ENCODE results near the gene PTPRU.
A peak's percentile ranks its signal among the peaks of the same experiment; 100 is the strongest.

PTPRU gene

GRCh38 chr1:29243871-29244200 is 7.5 kb downstream of the PTPRU start:
- Histone ChIP-seq H3K4me3 (ENCODE audit: insufficient read depth, low read depth, low read length) (no peak overlapping the region), H3K9me3 (ENCODE audit: control insufficient read depth, low read length) (no peaks in the 10 kb centered on the region), H3K36me3 (ENCODE audit: control insufficient read depth, insufficient read depth, low read length) (no peaks in the 10 kb centered on the region), H3K4me1 (ENCODE audit: control insufficient read depth, insufficient read depth, low read length) (peaks cover 18% of the 10 kb centered on the region), H3K27ac (ENCODE audit: insufficient read depth, low read depth, low read length, poor library complexity, severe bottlenecking) (no peak overlapping the region), H3K27me3 (ENCODE audit: control insufficient read depth, insufficient read depth, low read length, poor library complexity, severe bottlenecking) (peaks cover 13% of the 10 kb centered on the region)
- WGBS, 2 experiments, result 78 to 80% methylated on average over 3 of the region's 3 CpGs

GRCh38 chr1:29245261-29245660 is 8.9 kb downstream of the PTPRU start:
- Histone ChIP-seq H3K4me1 (ENCODE audit: control insufficient read depth, insufficient read depth, low read length) (peaks cover 19% of the 10 kb centered on the region), H3K27me3 (ENCODE audit: control insufficient read depth, insufficient read depth, low read length, poor library complexity, severe bottlenecking) (no peaks in the 10 kb centered on the region), H3K36me3 (ENCODE audit: control insufficient read depth, insufficient read depth, low read length) (no peaks in the 10 kb centered on the region), H3K4me3 (ENCODE audit: insufficient read depth, low read depth, low read length) (no peak overlapping the region), H3K27ac (ENCODE audit: insufficient read depth, low read depth, low read length, poor library complexity, severe bottlenecking) (no peak overlapping the region), H3K9me3 (ENCODE audit: control insufficient read depth, low read length) (no peaks in the 10 kb centered on the region)
- 89 to 92% methylated on average over 6 of the region's 6 CpGs for WGBS, 2 experiments

- H3K4me1 ChIP-seq (ENCODE audit: control insufficient read depth, insufficient read depth, low read length), result peaks cover 21% of the 10 kb centered on the region
- no peak overlapping the region for H3K27ac ChIP-seq (ENCODE audit: insufficient read depth, low read depth, low read length, poor library complexity, severe bottlenecking)
- no peaks in the 10 kb centered on the region for H3K36me3 ChIP-seq (ENCODE audit: control insufficient read depth, insufficient read depth, low read length)
- H3K27me3 ChIP-seq (ENCODE audit: control insufficient read depth, insufficient read depth, low read length, poor library complexity, severe bottlenecking), result no peaks in the 10 kb centered on the region
- 82 to 86% methylated on average over 5 of the region's 5 CpGs for WGBS, 2 experiments
- H3K4me3 ChIP-seq (ENCODE audit: insufficient read depth, low read depth, low read length), result no peak overlapping the region
- H3K9me3 ChIP-seq (ENCODE audit: control insufficient read depth, low read length), result no peaks in the 10 kb centered on the region
Measured at GRCh38 chr1:29245876-29246275, 9.6 kb downstream of the PTPRU start.

GRCh38 chr1:29247044-29247443 is 10.7 kb downstream of the PTPRU start:
- Histone ChIP-seq H3K27me3 (ENCODE audit: control insufficient read depth, insufficient read depth, low read length, poor library complexity, severe bottlenecking) (no peaks in the 10 kb centered on the region), H3K4me1 (ENCODE audit: control insufficient read depth, insufficient read depth, low read length) (peaks cover 21% of the 10 kb centered on the region), H3K4me3 (ENCODE audit: insufficient read depth, low read depth, low read length) (no peak overlapping the region), H3K27ac (ENCODE audit: insufficient read depth, low read depth, low read length, poor library complexity, severe bottlenecking) (no peak overlapping the region), H3K36me3 (ENCODE audit: control insufficient read depth, insufficient read depth, low read length) (no peaks in the 10 kb centered on the region), H3K9me3 (ENCODE audit: control insufficient read depth, low read length) (no peaks in the 10 kb centered on the region)
- WGBS, 2 experiments, result 95 to 97% methylated on average over 3 of the region's 3 CpGs

- no peaks in the 10 kb centered on the region for H3K27me3 ChIP-seq (ENCODE audit: control insufficient read depth, insufficient read depth, low read length, poor library complexity, severe bottlenecking)
- WGBS, 2 experiments, result 93% methylated on average over 8 of the region's 8 CpGs
- no peaks in the 10 kb centered on the region for H3K36me3 ChIP-seq (ENCODE audit: control insufficient read depth, insufficient read depth, low read length)
- no peaks in the 10 kb centered on the region for H3K9me3 ChIP-seq (ENCODE audit: control insufficient read depth, low read length)
- H3K4me1 ChIP-seq (ENCODE audit: control insufficient read depth, insufficient read depth, low read length), result peaks cover 21% of the 10 kb centered on the region
- no peak overlapping the region for H3K27ac ChIP-seq (ENCODE audit: insufficient read depth, low read depth, low read length, poor library complexity, severe bottlenecking)
- no peak overlapping the region for H3K4me3 ChIP-seq (ENCODE audit: insufficient read depth, low read depth, low read length)
Measured at GRCh38 chr1:29247571-29248273, 11.4 kb downstream of the PTPRU start.

GRCh38 chr1:29248409-29248808 is 12.1 kb downstream of the PTPRU start:
- WGBS, 2 experiments, result 95 to 96% methylated on average over 2 of the region's 2 CpGs
- H3K27ac ChIP-seq (ENCODE audit: insufficient read depth, low read depth, low read length, poor library complexity, severe bottlenecking), result no peak overlapping the region

GRCh38 chr1:29249170-29249691 is 12.9 kb downstream of the PTPRU start:
- peak overlapping the region; percentile 55 for H3K27ac ChIP-seq (ENCODE audit: insufficient read depth, low read depth, low read length, poor library complexity, severe bottlenecking)
- 32 to 35% methylated on average over 8 of the region's 8 CpGs for WGBS, 2 experiments
- no peaks in the 10 kb centered on the region for H3K27me3 ChIP-seq (ENCODE audit: control insufficient read depth, insufficient read depth, low read length, poor library complexity, severe bottlenecking)
- no peaks in the 10 kb centered on the region for H3K9me3 ChIP-seq (ENCODE audit: control insufficient read depth, low read length)
- peaks cover 21% of the 10 kb centered on the region for H3K4me1 ChIP-seq (ENCODE audit: control insufficient read depth, insufficient read depth, low read length)
- H3K4me3 ChIP-seq (ENCODE audit: insufficient read depth, low read depth, low read length), result no peak overlapping the region
- H3K36me3 ChIP-seq (ENCODE audit: control insufficient read depth, insufficient read depth, low read length), result no peaks in the 10 kb centered on the region

More at GRCh38 chr1:29248409-29248808, 12.1 kb downstream of the PTPRU start:
- H3K9me3 ChIP-seq (ENCODE audit: control insufficient read depth, low read length), result no peaks in the 10 kb centered on the region
- no peaks in the 10 kb centered on the region for H3K27me3 ChIP-seq (ENCODE audit: control insufficient read depth, insufficient read depth, low read length, poor library complexity, severe bottlenecking)
- H3K4me1 ChIP-seq (ENCODE audit: control insufficient read depth, insufficient read depth, low read length), result peaks cover 21% of the 10 kb centered on the region
- no peaks in the 10 kb centered on the region for H3K36me3 ChIP-seq (ENCODE audit: control insufficient read depth, insufficient read depth, low read length)
- H3K4me3 ChIP-seq (ENCODE audit: insufficient read depth, low read depth, low read length), result no peak overlapping the region

GRCh38 chr1:29249951-29250581 is 13.7 kb downstream of the PTPRU start:
- H3K27ac ChIP-seq (ENCODE audit: insufficient read depth, low read depth, low read length, poor library complexity, severe bottlenecking), result no peak overlapping the region
- WGBS, 2 experiments, result 94 to 97% methylated on average over 2 of the region's 2 CpGs
- no peaks in the 10 kb centered on the region for H3K27me3 ChIP-seq (ENCODE audit: control insufficient read depth, insufficient read depth, low read length, poor library complexity, severe bottlenecking)
- H3K36me3 ChIP-seq (ENCODE audit: control insufficient read depth, insufficient read depth, low read length), result no peaks in the 10 kb centered on the region
- H3K4me1 ChIP-seq (ENCODE audit: control insufficient read depth, insufficient read depth, low read length), result peaks cover 21% of the 10 kb centered on the region
- no peak overlapping the region for H3K4me3 ChIP-seq (ENCODE audit: insufficient read depth, low read depth, low read length)
- H3K9me3 ChIP-seq (ENCODE audit: control insufficient read depth, low read length), result no peaks in the 10 kb centered on the region

- no peaks in the 10 kb centered on the region for H3K9me3 ChIP-seq (ENCODE audit: control insufficient read depth, low read length)
- H3K36me3 ChIP-seq (ENCODE audit: control insufficient read depth, insufficient read depth, low read length), result no peaks in the 10 kb centered on the region
- 92% methylated on average over 8 of the region's 8 CpGs for WGBS, 2 experiments
- H3K27ac ChIP-seq (ENCODE audit: insufficient read depth, low read depth, low read length, poor library complexity, severe bottlenecking), result no peak overlapping the region
- H3K27me3 ChIP-seq (ENCODE audit: control insufficient read depth, insufficient read depth, low read length, poor library complexity, severe bottlenecking), result no peaks in the 10 kb centered on the region
- peaks cover 23% of the 10 kb centered on the region for H3K4me1 ChIP-seq (ENCODE audit: control insufficient read depth, insufficient read depth, low read length)
- no peak overlapping the region for H3K4me3 ChIP-seq (ENCODE audit: insufficient read depth, low read depth, low read length)
Measured at GRCh38 chr1:29251164-29252124, 15.1 kb downstream of the PTPRU start.

- Histone ChIP-seq H3K4me3 (ENCODE audit: insufficient read depth, low read depth, low read length) (no peak overlapping the region), H3K9me3 (ENCODE audit: control insufficient read depth, low read length) (no peaks in the 10 kb centered on the region), H3K36me3 (ENCODE audit: control insufficient read depth, insufficient read depth, low read length) (no peaks in the 10 kb centered on the region), H3K27me3 (ENCODE audit: control insufficient read depth, insufficient read depth, low read length, poor library complexity, severe bottlenecking) (peaks cover 6% of the 10 kb centered on the region), H3K4me1 (ENCODE audit: control insufficient read depth, insufficient read depth, low read length) (peaks cover 35% of the 10 kb centered on the region), H3K27ac (ENCODE audit: insufficient read depth, low read depth, low read length, poor library complexity, severe bottlenecking) (no peak overlapping the region)
- WGBS, 2 experiments, result 90 to 95% methylated on average over 3 of the region's 3 CpGs
Measured at GRCh38 chr1:29253180-29253579, 16.9 kb downstream of the PTPRU start.

Data from ectodermal cell (in vitro differentiated cells).